GM06990 (cell line): ENCODE results near the gene ADAMTS16.

Source experiments
- DNase-seq: peaks from one replicate; pipeline ENCODE4 v3.0.0-alpha.2; 2011; ENCODE audit not compliant: insufficient read length; ENCODE audit errors: extremely low read depth
- H3K27me3 ChIP-seq: replicated peaks from 2 replicates; pipeline ENCODE4 v1.6.0; 2011; ENCODE audit warnings: low read length; ENCODE audit not compliant: control insufficient read depth, insufficient read depth
- H3K36me3 ChIP-seq: 2 replicates; pipeline ENCODE4 v1.5.1; 2011; ENCODE audit warnings: low read length; ENCODE audit not compliant: control insufficient read depth, insufficient read depth
- H3K4me3 ChIP-seq: replicated peaks from 2 replicates; pipeline ENCODE4 v1.5.1; 2011; ENCODE audit warnings: low read depth, mild to moderate bottlenecking, control low read depth, low read length
- CTCF ChIP-seq: IDR thresholded peaks from 2 replicates; pipeline ENCODE4 v1.5.1; 2011; ENCODE audit warnings: low read length, control low read depth, mild to moderate bottlenecking, inconsistent platforms; ENCODE audit not compliant: insufficient read depth, poor library complexity, severe bottlenecking

Gene ADAMTS16

GRCh38 chr5:5289537-5289936, 149.4 kb downstream of the ADAMTS16 start:
- no peaks in the 10 kb centered on the region for H3K36me3 ChIP-seq
- no peak for TF ChIP-seq CTCF
- H3K4me3 ChIP-seq, result no peak overlapping the region
- no peak for DNase-seq
- no peaks in the 10 kb centered on the region for H3K27me3 ChIP-seq

- no peak for TF ChIP-seq CTCF
- Histone ChIP-seq H3K27me3 (no peaks in the 10 kb centered on the region), H3K4me3 (no peak overlapping the region), H3K36me3 (no peaks in the 10 kb centered on the region)
- no peak for DNase-seq
Measured at GRCh38 chr5:5290674-5291334, 150.7 kb downstream of the ADAMTS16 start.

GRCh38 chr5:5291357-5291756, 151.2 kb downstream of the ADAMTS16 start:
- Histone ChIP-seq H3K36me3 (no peaks in the 10 kb centered on the region), H3K4me3 (no peak overlapping the region), H3K27me3 (no peaks in the 10 kb centered on the region)
- no peak for TF ChIP-seq CTCF
- DNase-seq, result no peak

- Histone ChIP-seq H3K36me3 (no peaks in the 10 kb centered on the region), H3K4me3 (no peak overlapping the region), H3K27me3 (no peaks in the 10 kb centered on the region)
- no peak for TF ChIP-seq CTCF
- no peak for DNase-seq
Measured at GRCh38 chr5:5293029-5293428, 152.9 kb downstream of the ADAMTS16 start.

GRCh38 chr5:5294429-5294828, 154.3 kb downstream of the ADAMTS16 start:
- no peak for DNase-seq
- H3K4me3 ChIP-seq, result no peak overlapping the region
- no peak for TF ChIP-seq CTCF
- no peaks in the 10 kb centered on the region for H3K36me3 ChIP-seq
- H3K27me3 ChIP-seq, result no peaks in the 10 kb centered on the region

GRCh38 chr5:5295351-5295750, 155.2 kb downstream of the ADAMTS16 start:
- TF ChIP-seq CTCF, result no peak
- DNase-seq, result no peak
- H3K27me3 ChIP-seq, result no peaks in the 10 kb centered on the region; the same call in 1 of the 2 replicates

More at GRCh38 chr5:5295351-5295750, 155.2 kb downstream of the ADAMTS16 start:
- Histone ChIP-seq H3K4me3 (no peak overlapping the region), H3K36me3 (no peaks in the 10 kb centered on the region)
